Nephron progenitor cell (in vitro differentiated cells): ENCODE results near the gene LRRC9.

Experiments
- DNase-seq: peaks from one replicate; pipeline ENCODE4 v3.0.0; 2021
- H3K27ac Mint-ChIP-seq: 2 replicates; pipeline ENCODE4 v1.8.0; 2021; ENCODE audit warnings: mild to moderate bottlenecking, moderate library complexity, mixed read lengths
- H3K27me3 Mint-ChIP-seq: 2 replicates; pipeline ENCODE4 v1.8.0; 2021; ENCODE audit warnings: mild to moderate bottlenecking, low read depth, mixed read lengths; ENCODE audit not compliant: poor library complexity
- H3K36me3 Mint-ChIP-seq: 2 replicates; pipeline ENCODE4 v1.8.0; 2021; ENCODE audit warnings: low read depth, mixed read lengths
- H3K4me1 Mint-ChIP-seq: 2 replicates; pipeline ENCODE4 v1.8.0; 2021; ENCODE audit warnings: mixed read lengths
- H3K4me3 Mint-ChIP-seq: 2 replicates; pipeline ENCODE4 v1.8.0; 2021; ENCODE audit warnings: mild to moderate bottlenecking, moderate library complexity, mixed read lengths
- H3K9me3 Mint-ChIP-seq: 2 replicates; pipeline ENCODE4 v1.8.0; 2021; ENCODE audit warnings: mild to moderate bottlenecking, moderate library complexity, mixed read lengths
- TF ChIP-seq, protein P1 (sequence below): fragments of 200-600 bp; sonication (generic); IDR thresholded peaks from 2 replicates; pipeline ENCODE4 v1.5.0; 2021; ENCODE audit warnings: antibody characterized with exemption

Gene LRRC9

DNA sequence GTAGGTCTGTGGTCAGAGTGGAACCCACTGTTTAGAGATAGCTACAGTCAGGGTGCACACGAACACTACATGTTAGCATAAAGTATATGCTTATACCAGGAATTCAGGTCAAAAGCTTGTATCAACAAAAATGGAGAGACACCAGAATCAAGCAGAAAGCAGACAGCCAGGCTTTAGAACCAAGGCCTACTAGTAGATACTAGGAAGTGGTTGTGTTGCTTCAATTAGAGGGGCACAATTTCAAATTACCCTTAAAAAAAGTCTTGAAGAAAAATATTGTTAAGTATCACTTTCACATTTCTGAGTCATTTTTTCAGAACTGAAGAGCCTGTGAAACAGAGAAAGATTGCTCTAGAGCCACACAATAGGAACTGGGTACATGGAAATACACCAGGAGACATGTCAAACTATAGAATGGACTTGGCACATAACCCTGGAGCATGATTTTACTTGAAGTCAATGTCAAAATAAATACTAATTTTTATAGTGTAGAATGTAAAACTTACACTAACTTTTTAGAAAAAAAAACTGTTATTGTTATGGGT is 41.6 kb downstream of the LRRC9 start:
- peaks cover 13% of the 10 kb centered on the region for H3K4me1 Mint-ChIP-seq

DNA sequence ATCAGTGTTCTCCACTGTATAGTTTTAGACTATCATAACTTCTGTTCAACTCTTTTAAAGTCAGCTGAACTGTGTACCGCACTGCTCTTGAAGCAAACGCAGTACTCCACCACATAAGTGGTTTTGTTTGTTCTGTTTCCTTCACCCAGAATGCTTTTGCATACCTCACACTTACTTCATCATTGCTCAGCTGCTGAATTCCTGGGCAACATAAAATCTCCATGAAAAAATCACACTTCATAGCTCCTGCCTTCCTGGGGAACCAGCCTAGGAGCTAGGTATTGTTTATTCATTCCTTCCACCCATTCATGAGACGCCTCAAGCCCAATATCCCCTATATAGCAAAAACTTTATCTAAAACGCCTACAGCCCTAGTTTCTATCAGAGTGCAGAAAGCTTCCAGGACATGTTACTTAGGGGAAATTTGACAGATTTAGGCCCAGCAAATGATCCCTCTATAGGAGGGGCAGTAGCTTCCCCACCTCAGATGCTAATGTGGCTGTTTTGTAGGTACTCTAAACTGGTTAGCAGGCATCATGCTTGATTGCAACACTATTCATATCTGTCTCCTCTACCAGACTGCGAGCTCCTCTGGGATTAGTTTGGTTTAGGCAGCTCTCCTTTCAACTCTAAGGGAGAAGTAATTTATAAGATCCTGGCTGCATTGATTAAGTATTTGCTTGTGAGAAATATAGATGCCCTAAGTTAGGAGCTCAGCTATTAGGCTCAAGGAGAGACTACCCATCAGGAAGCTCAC is 44.5 kb downstream of the LRRC9 start:
- peaks cover 13% of the 10 kb centered on the region for H3K4me1 Mint-ChIP-seq
- no peak for DNase-seq
- TF ChIP-seq, protein P1, sequence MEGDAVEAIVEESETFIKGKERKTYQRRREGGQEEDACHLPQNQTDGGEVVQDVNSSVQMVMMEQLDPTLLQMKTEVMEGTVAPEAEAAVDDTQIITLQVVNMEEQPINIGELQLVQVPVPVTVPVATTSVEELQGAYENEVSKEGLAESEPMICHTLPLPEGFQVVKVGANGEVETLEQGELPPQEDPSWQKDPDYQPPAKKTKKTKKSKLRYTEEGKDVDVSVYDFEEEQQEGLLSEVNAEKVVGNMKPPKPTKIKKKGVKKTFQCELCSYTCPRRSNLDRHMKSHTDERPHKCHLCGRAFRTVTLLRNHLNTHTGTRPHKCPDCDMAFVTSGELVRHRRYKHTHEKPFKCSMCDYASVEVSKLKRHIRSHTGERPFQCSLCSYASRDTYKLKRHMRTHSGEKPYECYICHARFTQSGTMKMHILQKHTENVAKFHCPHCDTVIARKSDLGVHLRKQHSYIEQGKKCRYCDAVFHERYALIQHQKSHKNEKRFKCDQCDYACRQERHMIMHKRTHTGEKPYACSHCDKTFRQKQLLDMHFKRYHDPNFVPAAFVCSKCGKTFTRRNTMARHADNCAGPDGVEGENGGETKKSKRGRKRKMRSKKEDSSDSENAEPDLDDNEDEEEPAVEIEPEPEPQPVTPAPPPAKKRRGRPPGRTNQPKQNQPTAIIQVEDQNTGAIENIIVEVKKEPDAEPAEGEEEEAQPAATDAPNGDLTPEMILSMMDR = no peak
- H3K27ac Mint-ChIP-seq = no peak overlapping the region
- peaks cover 10% of the 10 kb centered on the region for H3K36me3 Mint-ChIP-seq
- H3K27me3 Mint-ChIP-seq = no peaks in the 10 kb centered on the region
- peaks cover 4% of the 10 kb centered on the region for H3K9me3 Mint-ChIP-seq
- H3K4me3 Mint-ChIP-seq = peak overlapping the region; percentile 76

More for the DNA sequence above, 41.6 kb downstream of the LRRC9 start:
- no peak for DNase-seq
- H3K27ac Mint-ChIP-seq = no peak overlapping the region
- TF ChIP-seq, protein P1 = no peak
- H3K9me3 Mint-ChIP-seq = peaks cover 26% of the 10 kb centered on the region
- no peaks in the 10 kb centered on the region for H3K27me3 Mint-ChIP-seq
- H3K36me3 Mint-ChIP-seq = peaks cover 25% of the 10 kb centered on the region
- no peak overlapping the region for H3K4me3 Mint-ChIP-seq

DNA sequence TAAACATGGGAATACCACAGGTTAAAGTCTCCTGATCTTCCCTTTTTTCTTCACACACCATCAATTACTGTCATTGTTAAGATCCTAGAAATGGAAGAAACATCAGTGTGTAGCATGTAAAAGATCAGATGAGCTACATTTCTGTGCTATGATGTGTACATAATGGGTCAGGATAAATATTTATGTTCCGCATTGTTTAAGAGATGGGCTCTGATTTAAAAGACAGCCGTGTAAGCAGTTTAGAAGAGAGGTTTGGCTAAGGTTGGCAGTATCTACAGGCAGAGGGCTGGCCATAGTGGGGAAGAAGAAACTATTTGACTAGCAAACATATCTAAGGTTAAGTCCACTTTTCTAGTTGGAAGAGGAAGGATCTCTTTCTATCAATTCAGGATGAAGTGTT is 49.4 kb downstream of the LRRC9 start:
- Mint-ChIP-seq H3K9me3 (no peaks in the 10 kb centered on the region), H3K27ac (no peak overlapping the region), H3K4me3 (no peak overlapping the region), H3K27me3 (no peaks in the 10 kb centered on the region), H3K36me3 (no peaks in the 10 kb centered on the region), H3K4me1 (peaks cover 9% of the 10 kb centered on the region)
- no peak for DNase-seq
- TF ChIP-seq, protein P1 = no peak

DNA sequence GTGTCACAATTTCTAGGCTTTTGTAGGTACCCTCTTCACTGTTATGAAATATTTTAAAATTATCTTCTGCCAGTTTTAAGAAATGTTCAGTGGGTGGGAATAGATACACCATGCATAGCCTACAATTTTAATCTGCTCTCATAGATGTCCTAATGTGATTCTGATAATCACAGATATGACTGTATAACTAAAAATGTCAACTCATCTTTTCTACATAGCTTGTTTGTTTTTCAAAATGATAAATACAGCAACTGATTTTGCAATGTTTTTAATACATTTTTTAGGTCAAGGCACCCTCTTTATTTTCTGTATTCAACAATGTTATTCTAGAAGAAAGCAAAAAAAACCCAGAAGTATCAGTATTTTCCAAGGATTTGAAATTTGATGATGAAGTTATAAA is 61.6 kb downstream of the LRRC9 start:
- Mint-ChIP-seq H3K36me3 (no peaks in the 10 kb centered on the region), H3K4me3 (no peak overlapping the region), H3K9me3 (no peaks in the 10 kb centered on the region), H3K4me1 (no peaks in the 10 kb centered on the region), H3K27ac (no peak overlapping the region), H3K27me3 (no peaks in the 10 kb centered on the region)
- no peak for DNase-seq
- TF ChIP-seq, protein P1 = no peak

DNA sequence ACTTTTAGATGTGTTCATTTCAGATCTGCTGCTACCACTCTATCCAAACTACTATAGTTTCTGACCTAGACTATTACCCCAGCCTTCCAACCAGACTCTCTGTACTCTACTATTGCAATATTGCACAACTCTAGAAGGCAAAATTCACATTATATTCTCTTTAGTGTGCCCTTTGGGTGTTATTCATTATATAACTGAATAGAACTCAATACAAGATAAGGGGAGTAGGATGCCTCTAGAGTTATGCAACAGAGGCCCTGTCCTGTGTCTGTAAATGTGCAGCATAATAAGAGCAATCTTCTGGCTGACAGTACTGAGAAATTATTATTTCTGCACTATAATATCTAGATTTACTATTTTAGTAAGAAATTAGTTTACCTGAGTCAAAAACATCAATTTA is 63.1 kb downstream of the LRRC9 start:
- Mint-ChIP-seq H3K4me1 (no peaks in the 10 kb centered on the region), H3K9me3 (no peaks in the 10 kb centered on the region), H3K4me3 (no peak overlapping the region), H3K36me3 (peaks cover 5% of the 10 kb centered on the region), H3K27me3 (no peaks in the 10 kb centered on the region), H3K27ac (no peak overlapping the region)
- TF ChIP-seq, protein P1 = no peak
- no peak for DNase-seq
